Ramos (cell line): ENCODE data around the gene BCL7C.
"Not testable (repeated sequence)": the region's sequence is repeated elsewhere in the genome, so short reads cannot be mapped to it uniquely, and the experiment has no call there.

Experiments used
- in situ Hi-C: fragments of 300-500 bp; cut with MboI; formaldehyde crosslinking; loops from one replicate; pipeline ENCODE4 v1.14.3; 2022; ENCODE audit warnings: low sequenced_read_pairs; ENCODE audit not compliant: unreplicated experiment

BCL7C gene

GRCh38 chr16:30874821-30875717, 18.8 kb downstream of the BCL7C start:
- in situ Hi-C loops = no loop called here

DNA sequence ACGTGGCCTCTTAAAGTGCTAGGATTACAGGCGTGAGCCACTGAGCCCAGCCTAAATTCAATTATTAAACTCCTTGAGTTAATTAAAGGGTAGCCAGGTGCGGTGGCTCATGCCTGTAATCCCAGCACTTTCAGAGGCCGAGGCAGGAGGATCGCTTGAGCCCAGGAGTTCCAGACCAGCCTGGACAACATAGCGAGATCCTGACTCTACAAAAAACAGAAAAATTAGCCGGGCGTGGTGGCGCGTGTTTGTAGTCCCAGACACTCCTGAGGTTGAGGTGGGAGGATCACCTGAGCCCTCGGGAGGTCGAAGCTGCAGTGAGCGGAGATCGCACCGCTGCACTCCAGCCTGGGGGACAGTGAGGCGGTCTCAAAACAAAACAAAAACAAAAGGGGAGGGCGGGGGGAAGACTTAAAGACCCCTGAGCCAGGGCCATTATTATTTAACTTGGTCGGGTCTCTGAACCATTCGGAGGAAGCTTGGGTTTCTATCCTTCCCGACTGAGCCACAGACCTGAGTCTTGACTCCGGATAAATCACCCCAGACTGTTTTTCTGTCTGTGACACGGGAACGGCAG, 19.5 kb downstream of the BCL7C start:
- in situ Hi-C loops = no loop called here

DNA sequence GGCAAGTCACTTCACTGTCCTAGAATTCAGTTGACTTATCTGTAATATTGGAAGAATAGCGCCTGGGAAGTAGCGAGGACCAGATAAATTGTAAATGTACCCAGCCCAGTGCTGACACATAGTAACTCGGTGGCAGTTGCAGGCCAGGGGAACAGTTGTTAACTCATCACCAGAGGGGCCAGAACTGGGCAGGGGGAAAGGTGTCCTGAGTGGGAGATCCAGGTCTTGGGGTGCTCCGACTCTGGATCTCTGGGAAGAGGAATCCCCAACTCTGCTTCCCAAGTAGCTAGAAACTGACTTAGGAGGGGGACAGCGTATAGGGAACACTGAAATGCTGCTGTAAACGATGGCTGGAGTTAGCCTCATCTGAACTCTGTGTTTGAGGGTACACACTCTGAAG, 23.0 kb downstream of the BCL7C start:
- in situ Hi-C loops = no loop called here

GRCh38 chr16:30867747-30868146, 26.1 kb downstream of the BCL7C start:
- in situ Hi-C loops = no loop called here

DNA sequence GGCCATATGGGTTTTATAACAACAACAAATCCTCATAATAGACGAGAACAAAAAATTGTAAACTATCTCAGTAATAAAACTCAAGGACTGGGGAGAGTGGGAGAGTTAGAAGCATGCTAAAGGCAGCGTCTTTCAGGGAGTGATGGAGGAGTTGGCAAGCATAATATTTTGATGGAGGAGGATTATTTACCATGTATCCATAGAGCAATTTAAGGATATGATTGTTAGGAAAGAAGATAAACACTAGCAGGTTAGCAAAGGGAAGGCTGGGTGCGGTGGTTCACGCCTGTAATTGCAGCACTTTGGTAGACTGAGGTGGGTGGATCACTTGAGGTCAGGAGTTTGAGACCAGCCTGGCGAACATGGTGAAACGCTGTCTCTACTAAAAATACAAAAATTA, 27.8 kb downstream of the BCL7C start:
- in situ Hi-C loops = no loop called here

DNA sequence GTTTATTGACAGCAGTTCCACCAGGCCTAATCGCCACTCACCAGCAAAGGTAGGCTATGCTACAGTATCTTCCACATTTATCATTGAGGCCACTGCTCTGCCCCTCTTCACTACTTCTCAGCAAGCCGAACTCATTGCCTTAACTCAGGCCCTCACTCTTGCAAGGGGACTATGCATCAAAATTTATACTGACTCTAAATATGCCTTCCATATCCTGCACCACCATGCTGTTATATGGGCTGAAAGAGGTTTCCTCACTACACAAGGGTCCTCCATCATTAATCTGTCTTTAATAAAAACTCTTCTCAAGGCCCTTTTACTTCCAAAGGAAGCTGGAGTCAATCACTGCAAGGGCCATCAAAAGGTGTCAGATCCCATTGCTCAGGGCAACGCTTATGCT, 30.7 kb downstream of the BCL7C start:
- in situ Hi-C loops = not testable (repeated sequence)

DNA sequence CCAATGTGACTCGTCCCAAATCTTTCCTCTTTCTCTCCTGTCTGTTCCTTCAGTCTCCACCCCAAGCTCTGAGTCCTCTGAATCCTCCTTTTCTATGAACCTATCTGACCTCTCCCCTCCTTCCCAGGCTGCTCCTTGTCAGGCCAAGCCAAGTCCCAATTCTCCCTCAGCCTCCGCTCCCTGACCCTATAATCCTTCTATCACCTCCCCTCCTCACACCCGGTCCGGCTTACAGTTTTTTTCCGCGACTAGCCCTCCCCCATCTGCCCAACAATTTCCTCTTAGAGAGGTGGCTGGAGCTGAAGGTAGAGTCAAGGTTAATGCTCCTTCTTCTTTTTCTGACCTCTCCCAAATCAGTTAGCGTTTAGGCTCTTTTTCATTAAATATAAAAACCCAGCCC, 33.1 kb downstream of the BCL7C start:
- in situ Hi-C loops = not testable (repeated sequence)

- in situ Hi-C loops = no loop called here
These were observed 35.0 kb downstream of the BCL7C start for GRCh38 chr16:30858829-30859423.

DNA sequence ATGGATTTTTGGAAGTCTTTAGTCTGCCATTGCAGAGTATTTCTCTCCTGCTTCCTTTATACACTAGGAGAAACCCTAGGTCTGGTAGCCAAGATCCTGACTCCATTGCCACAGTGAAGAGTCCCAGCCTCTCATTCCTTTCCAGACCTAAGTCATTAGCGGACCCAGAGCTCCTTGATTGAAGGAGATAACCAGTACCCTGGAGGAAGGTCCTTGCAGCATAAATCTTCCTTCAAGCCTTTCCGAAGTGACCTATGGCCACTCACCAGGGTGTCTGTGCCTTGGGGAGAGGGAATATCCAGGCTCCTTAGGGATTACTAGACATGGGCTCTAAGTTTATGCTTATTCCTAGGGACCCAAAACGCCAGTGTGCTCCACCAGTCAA, 35.8 kb downstream of the BCL7C start:
- in situ Hi-C loops = no loop called here

DNA sequence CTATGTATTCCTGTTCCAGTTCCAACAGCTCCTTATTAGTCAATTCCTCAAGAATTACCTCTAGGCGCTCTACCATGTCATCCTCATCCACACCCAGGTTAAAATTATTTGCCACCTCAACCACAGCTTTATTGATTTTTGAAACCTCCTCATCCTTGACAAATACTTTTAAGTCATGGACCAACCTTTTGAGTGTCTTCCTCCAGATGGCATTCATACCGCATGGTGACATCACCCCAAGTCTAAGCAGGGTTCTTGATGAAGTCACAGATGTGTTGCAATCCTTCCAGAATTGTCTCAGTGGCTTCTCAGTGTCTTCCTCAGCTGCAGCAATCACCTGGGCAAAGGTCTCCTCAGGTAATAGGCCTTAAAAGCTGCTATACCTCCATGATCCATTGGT, 40.1 kb downstream of the BCL7C start:
- in situ Hi-C loops = no loop called here

DNA sequence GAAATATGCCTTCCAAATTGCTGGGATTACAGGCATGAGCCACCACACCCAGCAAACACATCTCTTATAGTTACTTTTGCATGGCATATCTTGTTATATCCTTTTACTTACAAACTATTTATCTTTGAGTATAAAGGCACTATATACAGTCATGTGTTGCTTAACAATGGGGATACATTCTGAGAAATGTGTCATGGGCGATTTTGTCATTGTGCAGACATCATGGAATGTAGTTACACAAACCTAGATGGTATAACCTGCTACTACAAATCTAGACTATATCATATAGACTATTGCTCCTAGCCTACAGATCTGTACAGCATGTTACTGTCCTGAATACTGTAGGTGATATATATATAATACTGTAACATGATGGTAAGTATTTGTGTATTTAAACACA, 43.6 kb downstream of the BCL7C start:
- in situ Hi-C loops = no loop called here

GRCh38 chr16:30846649-30847402, 47.1 kb downstream of the BCL7C start:
- in situ Hi-C loops = loop anchor here (5.0 kb wide), 1 partner anchor 60 kb away; no protein-coding TSS in a partner anchor

DNA sequence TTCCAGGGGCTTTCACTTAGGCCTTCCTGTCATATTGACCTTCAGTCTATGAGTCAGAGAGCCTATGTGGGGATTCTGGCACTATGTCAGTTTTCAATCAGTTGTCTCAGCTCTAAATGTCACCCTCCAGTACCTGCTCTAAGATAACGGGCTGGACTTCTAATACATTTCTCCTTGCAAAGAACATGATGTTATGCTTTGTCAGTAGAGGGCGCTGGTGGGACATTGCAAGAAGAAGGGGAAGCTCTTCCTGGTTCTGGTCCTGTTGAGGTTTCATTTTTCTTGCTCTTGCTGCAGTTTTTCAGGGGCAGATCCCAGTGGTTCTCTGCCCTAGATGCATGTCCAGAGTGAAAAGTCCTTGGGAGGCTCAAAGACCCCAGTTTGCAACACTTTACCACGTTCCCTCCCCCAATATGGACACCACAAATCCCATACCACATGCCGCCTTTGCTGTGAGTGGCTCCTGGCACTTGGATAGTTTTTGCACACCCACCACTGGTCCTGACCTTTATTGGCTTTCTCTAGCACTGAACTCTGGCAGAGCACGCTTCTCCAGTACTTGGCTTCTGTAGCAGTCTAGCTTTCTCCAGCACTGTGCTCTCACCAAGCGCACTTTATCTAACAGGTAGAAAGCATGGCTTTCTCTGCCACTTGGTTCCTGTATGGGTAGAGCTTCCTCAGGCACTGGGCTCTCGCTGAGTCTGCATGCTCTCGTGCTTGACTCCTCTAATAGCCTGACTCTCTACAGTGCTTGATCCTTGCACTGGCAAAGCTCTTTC, 49.0 kb downstream of the BCL7C start:
- in situ Hi-C loops = loop anchor here (5.0 kb wide), 1 partner anchor 62 kb away; no protein-coding TSS in a partner anchor

DNA sequence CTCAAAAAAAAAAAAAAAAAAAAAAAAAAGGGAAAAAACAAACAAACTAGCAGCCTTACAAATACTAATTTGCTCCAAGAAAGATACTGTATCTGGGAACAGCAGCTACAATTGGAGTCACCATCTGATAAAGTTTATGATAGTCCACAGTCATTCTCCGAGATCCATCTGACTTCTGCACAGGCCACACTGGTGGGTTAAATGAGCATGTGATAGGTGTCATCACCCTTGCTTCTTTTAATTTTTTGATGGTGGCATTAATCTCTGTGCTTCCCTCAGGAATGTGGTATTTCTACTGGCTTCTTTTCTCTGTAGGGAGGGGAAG, 49.6 kb downstream of the BCL7C start:
- in situ Hi-C loops = no loop called here

DNA sequence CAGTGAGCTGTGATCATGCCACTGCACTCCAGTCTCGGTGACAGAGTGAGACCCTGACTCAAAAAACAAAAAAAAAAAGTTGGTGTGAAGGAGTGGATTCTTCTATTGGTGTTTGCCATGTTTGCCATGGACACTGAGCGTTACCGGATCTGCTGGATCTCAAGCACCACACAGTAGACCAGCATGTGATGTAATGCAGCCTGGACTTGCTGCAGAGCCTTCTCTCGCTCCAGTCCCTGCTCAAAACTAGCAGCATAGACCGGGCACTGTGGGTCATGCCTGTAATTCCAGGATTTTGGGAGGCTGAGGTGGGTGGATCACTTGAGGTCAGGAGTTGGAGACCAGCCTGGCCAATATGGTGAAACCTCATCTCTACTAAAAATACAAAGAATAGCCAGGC, 50.4 kb downstream of the BCL7C start:
- in situ Hi-C loops = no loop called here

GRCh38 chr16:30842971-30843370, 50.9 kb downstream of the BCL7C start:
- in situ Hi-C loops = no loop called here

DNA sequence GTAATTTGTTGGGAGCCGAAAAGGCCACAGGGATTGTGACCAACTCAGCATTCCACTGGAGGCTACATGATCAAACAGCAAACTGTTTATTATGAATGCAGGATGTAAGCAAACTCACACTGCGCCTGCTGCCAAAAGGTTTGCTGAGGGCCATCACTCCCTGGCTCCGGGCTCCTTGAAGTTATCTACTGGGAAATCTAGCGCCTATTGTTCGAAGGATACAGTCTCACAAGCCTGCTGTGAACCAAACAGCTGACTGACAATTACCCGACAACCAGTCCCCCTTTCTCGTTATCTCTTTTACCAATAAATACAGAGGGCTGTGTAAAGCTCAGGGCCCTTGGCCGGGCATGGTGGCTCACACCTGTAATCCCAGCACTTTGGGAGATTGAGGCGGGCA, 52.5 kb downstream of the BCL7C start:
- in situ Hi-C loops = no loop called here

- in situ Hi-C loops = no loop called here
These were observed 53.3 kb downstream of the BCL7C start for GRCh38 chr16:30840611-30841010.

DNA sequence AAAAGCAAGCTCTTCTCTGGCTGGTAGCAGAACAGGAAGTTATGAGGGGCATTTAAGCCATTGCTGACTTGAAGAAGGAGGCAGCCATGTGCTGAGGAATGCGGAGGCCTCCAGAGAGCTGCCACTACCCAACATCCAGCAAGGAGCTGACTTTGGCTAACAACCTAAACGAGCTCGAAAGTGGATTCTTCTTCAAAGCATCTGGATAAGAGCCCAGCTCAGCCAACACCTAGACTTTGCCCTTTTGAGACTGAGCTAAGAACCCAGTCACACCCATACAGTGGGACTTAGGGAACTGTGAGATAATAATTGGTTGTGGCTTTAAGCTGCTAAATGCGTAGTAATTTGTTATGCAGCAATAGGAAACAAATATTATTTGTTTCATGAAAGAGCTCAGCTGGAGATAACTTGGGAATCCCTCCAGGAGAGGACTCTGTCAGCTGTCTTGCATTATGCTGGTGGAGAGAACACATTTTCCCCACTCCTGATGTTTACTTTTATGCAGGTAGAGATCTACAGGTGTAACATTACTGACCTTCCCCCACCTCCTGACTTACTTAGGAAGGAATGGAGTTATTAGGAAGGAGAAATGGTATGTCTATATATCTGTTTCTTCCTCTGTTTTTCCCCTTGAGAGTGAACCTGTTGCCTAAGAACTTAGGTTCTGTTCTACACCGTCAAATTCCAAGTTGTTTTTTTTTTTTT, 54.2 kb downstream of the BCL7C start:
- in situ Hi-C loops = no loop called here
